ENCODE data around the gene EID3. TPM values are rescaled to one million over a fixed set of nuclear protein-coding genes. Genes with fewer than 3 reads are reported as not detected.

Gene EID3
- total RNA-seq, 1 experiment from 2014 or later: 1.2 TPM

DNA sequence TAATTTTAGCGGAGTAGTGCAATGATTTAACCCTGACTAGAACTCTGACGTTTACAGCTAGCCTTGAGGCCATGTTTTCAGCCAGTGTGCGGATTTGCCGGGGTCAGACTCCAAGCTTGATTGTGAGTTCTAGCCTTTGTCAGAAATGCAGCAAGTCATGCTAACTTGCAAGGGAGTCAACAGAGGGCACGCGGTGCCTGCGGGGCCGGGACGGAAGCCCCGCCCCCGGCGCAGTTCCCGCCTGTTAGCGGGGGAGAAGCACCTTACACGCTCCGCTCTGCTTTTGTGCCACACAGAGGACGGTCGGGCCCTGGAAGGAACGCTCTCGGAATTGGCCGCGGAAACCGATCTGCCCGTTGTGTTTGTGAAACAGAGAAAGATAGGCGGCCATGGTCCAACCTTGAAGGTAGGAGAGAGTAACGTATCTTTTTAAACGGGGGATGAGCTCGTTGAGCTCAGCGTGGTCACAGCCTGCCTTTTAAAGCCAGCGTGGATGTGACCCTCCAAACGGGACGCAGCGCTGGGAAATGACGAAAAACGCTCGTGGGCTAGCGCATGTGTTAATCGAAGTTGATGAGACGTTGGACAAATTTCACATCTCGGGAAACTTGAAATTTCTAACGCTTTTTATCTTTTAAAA is 14.8 kb upstream of the EID3 start:
- DNase-seq (ENCODE audit: low spot score): peak; percentile 80

DNA sequence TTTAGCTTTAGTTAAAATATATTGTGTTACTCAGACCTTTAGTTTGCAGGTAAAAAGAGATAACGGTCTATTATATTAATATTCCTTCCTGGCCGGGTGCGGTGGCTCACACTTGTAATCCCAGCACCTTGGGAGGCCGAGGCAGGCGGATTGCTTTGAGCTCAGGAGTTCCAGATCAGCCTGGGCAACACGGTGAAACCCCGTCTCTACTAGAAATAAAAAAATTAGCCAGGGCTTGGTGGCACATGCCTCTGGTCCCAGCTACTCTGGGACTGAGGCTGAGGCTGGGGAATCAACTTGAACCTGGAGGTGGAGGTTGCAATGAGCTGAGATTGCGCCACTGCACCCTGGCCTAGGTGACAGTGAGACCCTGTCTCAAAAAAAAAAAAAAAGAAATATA is 13.2 kb upstream of the EID3 start:
- no peak for DNase-seq (ENCODE audit: low spot score)

DNA sequence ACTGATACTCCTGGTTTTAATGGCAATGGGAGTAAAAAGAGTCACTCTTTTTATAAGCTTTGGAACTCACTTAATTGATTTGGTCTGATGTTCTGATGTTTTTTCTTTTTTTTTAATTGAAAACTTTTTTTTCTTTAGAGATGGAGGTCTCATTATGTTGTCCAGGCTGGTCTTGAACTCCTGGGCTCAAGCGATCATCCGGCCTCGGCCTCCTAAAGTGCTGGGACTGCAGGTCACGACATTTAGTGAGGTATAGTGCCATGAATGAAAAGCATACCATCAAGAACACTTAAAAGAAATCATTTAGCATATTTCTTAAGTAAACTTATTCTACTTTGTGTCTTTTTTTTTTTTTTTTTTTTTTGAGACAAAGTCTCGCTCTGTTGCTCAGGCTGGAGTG is 12.7 kb upstream of the EID3 start:
- DNase-seq (ENCODE audit: low spot score): no peak

DNA sequence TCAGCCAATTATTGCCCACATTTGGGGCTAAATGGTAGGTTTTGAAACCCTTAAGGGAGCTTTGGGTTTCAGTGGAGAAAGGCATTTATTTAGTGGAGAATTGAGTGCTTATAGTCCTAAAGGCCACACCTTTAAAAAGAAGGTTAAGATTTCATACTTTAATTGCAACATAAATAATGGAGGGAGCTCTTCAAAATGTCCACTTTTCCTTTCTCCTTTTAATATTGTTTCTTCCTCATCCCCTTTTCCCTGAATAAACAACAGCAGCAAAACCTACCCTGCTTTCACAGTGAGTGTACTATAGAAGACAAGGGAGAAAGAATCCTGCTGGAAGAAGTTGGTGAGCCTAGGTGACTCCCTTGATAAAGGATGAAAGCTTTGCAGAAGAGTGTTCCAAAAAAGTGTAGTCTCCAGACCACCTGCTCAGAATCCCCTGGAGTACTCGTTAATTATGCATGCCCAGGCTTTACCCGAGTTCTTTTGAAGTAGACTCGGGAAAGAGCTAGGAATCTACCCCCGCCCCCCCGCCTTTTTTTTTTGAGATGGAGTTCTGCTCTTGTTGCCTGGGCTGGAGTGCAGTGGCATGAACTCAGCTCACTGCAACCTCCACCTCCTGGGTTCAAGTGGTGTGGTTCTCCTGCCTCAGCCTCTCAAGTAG is 11.5 kb upstream of the EID3 start:
- DNase-seq (ENCODE audit: low spot score): no peak

DNA sequence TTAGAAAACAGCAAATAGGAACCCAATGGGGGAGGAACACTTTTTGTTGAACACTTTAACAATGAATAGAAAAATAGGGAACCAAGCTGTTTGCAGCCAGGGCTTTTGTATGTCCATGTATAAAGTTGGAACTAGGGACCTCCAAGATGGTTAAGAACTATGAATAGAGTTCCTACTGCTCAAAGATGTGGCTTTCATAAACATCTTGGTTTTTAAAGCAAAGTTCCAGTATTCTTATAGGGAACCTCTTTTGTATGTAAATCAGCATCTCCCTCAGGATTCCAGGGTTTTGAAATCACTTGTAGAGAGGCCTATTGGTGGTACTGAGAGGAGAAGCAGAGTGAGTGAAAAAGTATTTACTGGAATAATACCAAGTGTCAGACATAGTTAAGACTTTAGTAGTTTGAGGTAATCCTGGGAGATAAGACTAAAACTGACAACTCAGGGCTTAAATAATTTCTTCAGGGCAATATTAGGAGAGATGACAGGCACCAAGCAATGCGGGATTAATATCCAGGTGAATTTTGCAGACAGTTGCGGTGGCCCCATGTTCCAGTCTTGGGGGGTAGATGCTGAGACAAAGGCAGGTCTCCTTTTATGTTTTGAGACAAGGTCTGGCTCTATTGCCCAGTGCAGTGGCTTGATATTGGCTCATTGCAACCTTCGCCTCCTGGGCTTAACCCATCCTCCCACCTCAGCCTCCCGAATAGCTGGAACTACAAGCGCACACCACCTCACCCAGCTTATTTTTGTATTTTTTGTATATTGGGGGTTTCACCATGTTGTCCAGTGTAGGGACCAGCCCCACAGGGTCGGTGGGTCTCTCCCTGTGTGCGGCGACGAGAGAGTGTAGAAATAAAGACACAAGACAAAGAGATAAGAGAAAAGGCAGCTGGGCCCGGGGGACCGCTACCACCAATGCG is 10.4 kb upstream of the EID3 start:
- DNase-seq (ENCODE audit: low spot score): no peak

DNA sequence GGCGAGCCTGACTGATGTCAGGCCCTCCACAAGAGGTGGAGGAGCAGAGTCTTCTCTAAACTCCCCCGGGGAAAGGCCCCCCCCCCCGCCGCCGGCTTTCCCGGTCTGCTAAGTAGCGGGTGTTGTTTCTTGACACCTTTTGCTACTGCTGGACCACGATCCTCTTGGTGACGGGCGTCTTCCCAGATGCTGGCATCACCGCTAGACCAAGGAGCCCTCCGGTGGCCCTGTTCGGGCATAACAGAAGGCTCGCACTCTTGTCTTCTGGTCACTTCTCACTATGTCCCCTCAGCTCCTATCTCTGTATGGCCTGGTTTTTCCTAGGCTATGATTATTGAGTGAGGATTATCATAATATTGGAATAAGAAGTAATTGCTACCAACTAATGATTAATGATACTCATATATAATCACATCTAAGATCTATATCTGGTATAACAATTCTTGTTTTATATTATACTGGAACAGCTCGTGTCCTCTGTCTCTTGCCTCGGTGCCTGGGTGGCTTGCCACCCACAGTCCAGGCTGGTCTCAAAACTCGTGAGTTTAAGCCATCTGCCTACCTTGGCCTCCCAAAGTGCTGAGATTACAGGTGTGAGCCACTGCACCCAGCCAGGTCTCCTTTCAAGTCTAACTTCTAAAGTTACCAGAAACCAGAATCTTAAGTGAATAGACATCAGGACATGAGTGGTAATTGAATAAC is 9.2 kb upstream of the EID3 start:
- DNase-seq (ENCODE audit: low spot score): peak; percentile 58

DNA sequence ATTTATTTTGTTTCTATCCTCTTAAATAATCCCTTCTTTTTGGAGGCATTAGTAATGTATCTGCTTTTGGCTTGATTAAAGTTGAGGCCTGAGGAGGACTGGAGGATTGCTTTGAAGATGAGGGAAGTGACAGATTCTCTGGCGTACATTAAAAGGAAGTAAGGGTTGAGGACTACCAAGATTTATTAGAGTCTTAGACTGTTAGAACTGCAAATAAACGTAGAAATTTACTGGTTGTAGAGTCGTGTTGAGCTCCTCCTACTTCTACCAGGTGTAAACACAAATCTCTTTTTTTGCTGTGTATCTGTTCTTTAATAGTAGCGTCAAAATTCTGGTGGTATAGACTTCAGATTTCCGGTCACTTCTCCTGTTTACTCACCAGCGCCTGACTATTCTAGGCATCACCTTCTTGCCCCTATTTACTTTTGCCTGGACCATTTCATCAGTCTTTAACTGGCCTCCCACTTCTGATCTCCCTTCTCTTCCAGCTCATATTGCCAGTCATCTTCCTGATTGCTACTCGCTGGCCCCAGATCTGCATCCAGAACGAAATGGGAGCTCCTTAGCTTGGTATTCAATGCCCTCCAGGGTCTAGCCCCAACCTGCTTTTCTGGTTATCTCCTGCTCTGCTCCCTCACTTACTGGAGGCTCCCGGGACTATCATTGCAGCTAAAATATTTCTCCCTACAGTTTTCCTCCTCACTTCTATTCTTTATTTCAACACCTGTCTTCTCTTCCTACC is 8.4 kb upstream of the EID3 start:
- no peak for DNase-seq (ENCODE audit: low spot score)

DNA sequence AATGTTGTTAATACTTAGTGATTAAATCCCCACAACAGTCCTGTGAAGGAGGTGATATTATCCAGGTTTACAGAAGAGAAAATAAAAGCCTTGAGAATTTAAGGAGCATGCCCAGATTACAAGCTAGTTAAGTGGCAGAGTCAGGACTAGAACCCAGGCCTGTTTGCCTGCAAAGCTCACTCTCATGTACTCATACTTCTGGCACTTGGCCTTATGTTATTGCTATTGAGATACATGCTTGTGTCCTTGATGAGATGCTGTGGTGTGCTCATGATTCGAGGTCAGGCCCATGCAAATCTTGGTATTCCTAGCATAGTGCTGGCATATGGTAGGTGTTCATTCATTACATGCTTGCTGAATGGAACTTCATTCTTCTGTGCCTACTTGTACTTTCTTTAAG is 7.6 kb upstream of the EID3 start:
- DNase-seq (ENCODE audit: low spot score): no peak

DNA sequence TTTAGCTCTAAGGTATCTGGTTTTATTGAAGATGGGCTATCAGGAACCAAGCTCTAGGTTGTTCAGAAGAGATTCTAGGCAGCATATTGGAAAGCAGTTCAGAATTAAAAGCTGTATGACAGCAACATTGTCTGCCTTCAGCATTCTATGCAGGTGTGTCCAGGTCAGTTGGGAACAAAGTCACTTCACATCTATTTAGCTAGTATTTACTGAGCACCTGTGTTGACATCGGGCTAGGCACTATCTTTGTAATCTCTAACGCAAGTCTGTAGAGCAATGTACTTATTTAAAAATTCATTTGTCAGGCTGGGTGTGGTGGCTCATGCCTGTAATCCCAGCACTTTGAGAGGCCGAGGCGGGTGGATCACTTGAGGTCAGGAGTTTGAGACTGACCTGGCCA is 6.8 kb upstream of the EID3 start:
- DNase-seq (ENCODE audit: low spot score): no peak

DNA sequence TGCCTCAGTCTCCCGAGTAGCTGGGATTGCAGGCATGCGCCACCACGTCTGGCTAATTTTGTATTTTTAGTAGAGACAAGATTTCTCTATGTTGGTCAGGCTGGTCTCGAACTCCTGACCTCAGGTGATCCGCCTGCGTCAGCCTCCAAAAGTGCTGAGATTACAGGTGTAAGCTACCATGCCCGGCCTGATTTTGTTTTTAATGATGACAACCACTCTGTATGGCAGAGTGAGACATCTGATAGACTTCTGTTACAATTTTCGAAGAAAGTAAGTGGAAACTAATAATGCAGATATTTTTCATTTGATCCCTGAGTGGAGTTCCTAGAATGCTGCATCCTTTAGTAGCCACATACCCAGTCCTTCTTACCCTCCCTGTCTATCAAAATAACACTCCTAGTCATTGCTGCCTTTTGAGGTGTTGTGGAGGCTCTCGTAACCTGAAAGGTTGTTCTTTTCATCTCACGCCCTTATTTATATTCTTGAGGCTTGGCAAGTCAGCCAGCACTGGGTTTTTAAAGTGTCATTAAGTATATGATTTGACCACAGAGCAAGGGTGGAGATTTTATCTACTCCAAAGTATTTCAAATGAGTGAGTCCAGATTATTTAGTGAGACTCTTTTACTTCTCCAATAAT is 5.9 kb upstream of the EID3 start:
- DNase-seq (ENCODE audit: low spot score): no peak

DNA sequence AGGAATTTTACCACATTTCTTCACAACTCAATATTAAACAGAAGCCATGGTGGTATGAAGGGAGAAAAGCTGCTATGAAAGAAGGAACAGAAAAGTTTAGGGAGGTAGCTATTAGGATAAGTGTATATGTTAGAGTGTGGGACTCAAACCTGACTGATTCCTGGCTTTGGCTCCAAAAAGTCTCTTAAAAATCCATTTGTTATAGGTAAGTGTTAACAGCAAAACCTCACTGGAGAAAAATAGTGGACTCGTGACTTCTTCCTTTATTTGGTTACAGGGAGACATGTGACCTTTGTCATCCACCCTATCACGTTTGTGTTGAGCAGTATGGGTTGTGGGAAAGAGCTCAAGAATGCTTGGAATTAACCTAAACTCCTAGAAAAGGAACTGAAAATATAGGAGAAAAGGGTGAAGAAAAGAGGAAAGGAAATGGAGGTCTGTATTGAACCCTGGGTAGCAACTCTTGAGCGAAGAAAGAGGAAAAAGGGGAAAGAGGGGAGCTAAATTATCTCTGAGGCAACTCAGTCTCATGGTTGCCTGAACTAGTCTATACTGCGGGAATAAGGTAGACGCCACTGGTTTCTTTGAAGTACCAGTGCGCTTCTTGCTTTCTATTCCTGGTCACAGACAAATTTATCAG is 3.6 kb upstream of the EID3 start:
- no peak for DNase-seq (ENCODE audit: low spot score)

DNA sequence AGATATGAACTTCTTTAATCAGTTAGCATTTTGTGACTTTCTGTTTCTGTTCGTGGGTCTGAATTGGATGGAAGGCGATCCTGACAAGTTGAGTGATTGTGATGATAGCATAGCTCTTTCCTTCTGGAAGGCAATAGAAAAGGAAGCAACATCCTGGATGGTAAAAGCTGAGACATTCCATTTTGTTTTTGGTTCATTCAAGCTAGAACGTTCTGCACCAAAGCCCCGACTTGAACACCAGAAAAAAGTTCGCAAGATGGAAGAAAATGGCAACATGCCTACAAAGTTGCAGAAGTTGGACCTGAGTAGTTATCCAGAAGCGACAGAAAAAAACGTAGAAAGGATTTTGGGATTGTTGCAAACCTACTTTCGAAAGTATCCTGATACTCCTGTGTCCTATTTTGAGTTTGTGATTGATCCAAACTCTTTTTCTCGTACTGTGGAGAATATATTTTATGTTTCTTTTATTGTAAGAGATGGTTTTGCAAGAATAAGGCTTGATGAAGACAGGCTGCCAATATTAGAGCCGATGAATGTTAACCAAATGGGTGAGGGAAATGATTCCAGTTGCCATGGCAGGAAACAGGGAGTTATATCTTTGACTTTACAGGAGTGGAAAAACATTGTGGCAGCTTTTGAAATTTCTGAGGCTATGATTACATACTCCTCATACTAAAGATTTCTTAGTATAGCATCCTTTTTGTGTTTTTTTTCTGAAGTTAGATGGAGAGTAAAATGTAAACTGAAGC is 896 bp downstream of the EID3 start:
- DNase-seq (ENCODE audit: low spot score): no peak

DNA sequence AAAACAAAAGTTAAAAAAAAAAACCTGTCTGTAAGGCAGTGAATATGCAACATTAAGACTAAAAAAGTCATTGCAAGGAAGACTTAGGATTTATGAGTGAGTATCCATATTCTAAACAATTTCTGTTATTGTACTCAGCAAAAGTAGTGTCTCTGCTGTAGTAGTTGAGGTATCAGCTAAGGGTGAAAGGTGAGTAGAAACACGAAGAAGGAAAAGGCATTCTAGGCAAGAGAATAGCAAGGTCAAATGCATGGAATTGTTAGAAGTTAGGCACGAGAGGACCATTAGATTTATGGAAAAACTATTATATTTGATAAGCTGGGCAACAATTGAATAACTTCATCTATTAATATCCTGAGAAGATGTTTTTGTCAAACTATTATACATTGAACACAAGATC is 1.8 kb downstream of the EID3 start:
- DNase-seq (ENCODE audit: low spot score): no peak

DNA sequence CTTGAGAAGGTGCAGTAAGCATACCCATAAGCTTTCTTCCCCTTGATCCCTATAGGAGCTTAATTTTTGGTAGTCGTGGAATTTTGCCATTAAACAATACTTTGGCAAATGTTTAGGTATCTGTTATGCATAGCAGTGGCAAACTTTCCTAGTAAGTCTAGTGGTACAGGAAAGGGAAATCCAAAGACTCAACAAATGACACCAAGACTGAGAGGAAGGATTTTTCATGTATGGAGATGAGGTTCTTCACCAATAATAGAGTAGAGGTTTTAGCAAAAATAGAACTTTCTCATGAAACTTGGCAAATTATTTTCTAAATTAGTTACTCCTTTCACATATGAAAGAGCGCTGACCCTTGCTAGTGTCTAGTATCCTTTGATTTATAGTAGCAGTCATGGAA is 2.8 kb downstream of the EID3 start:
- no peak for DNase-seq (ENCODE audit: low spot score)

DNA sequence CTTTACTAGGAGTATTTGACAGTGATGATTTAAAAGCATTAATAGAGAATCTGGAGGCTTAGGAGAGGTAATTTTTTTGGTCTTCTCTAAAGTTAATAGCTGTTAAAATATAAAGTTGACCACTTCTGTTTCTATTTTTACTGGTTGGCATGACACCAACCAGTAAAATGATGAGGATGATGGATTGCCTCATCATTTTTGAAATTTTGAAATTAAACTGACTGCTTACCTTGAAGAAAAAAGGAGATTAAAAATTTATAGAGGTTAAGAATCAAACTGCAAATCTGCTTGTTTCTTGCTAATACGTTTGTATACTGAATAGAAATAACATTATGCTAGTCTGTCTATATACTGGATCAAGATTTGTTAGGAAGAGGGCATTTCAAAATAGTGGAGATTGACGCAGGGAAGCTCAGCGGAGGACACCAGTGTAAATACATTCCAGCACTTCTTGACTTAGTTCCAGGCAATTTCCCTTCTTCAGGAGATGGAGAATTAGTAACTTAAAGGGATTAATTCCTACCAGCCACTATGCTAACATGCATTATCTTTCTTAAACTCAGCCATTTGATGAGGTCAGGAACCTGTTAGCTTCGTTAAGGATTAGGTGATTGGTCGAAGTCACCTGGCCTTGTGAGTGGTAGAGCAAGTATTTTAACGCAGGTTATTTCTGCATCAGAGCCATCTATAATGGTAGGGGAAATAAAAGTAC is 3.6 kb downstream of the EID3 start:
- DNase-seq (ENCODE audit: low spot score): no peak

DNA sequence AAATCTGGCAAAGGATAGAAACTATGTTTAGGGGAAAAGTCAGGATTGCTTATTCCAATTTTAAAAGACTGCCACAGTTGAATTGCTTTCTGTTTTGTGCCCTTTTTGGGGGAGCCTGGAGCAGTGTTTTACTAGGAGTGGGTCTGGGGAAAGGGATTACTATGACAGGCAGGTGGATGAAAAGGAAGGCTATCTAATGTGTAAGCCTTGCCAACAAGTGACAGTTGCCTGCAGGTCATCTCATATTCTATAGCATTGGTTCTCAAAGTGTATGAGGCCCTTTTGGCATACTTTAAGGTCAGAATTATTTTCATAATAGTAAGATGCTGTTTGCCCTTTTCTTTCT is 4.1 kb downstream of the EID3 start:
- DNase-seq (ENCODE audit: low spot score): no peak

DNA sequence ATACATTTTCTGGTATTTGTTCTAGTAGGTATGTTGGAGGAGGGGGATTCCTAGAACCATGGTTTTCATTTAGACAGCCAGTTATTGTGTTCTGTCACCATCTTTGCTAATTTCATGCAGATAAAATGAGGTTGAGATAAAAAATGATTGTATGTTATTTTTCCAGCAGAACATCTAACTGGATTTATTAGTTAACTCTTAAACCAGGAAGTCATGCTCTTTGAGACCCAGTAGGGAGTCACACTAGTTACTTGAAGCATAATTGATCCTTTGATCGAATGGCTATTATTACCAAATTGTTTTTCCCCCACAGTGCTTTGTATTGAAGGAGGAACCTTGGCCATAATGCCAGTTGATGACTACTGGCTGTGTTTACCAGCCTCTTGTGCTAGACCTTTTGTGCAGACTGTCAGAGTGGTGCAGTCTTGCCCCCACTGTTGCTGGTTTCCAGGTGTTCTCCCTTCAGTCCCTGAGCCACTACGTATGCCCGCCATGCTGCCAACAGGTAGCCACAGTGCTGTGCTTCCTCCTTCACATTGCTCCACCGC is 6.0 kb downstream of the EID3 start:
- DNase-seq (ENCODE audit: low spot score): no peak

DNA sequence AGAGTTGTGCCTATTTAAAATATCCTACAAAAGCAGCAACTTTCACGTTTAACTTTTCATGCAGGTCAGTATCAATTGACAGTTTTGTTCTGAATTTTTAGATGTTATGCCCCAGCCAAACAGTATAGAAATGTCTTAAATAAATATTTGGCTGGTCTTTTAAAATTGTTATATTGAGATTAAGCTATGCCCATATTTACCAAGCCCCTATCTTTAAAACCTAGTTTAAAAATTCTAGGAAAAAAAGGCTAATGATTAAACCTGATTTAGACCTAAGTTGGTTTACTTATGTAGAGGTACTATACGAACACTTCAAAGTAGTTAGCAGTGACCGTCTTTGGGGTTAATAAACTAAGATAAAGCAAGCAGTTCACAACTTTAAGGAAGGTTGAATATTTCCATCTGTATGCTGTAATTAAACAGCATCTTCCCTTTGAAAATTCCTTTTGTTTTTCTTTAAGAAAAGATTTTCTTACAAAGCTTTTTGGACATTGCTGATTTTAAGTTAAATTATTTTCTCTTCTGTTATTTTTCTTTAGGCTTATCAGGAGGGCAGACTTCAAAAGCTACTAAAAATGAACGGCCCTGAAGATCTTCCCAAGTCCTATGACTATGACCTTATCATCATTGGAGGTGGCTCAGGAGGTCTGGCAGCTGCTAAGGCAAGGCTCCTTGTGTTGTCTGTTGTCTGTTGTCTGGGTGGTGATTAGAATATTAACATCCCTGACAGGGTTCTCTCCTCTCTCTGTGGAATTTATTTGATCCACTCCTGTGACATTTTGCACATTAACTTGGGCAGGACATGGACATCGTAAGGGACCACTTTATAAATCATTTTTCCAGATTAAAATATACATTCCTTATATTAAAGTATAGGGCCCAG is 7.5 kb downstream of the EID3 start:
- DNase-seq (ENCODE audit: low spot score): no peak

Data from H4 (cell line).